Activated T-cell treated with anti-CD3 and anti-CD28 coated beads, Interleukin-2, amount 50 U/mL, for 4 hours (primary cell): ENCODE data around the gene PLD4. TPM values are rescaled to one million over a fixed set of nuclear protein-coding genes. Genes with fewer than 3 reads are reported as not detected.

Source experiments
- ATAC-seq, 2 donors: fragments of 200-7000 bp; cut with Tn5 transposase; one replicate each; pipeline ENCODE4 v1.10.0; 2021
- DNase-seq: peaks from one replicate; pipeline ENCODE4 v3.0.0-alpha.2; 2020
- H3K27me3 Mint-ChIP-seq: one replicate; pipeline ENCODE4 v1.8.0; 2021; ENCODE audit warnings: low read depth, mixed read lengths
- H3K36me3 Mint-ChIP-seq: one replicate; pipeline ENCODE4 v1.8.0; 2022; ENCODE audit warnings: mixed read lengths; ENCODE audit not compliant: insufficient read depth
- H3K4me1 Mint-ChIP-seq: one replicate; pipeline ENCODE4 v1.8.0; 2021; ENCODE audit warnings: low read depth, mixed read lengths
- H3K4me3 Mint-ChIP-seq: one replicate; pipeline ENCODE4 v1.8.0; 2021; ENCODE audit warnings: mild to moderate bottlenecking, moderate library complexity, mixed read lengths
- H3K9me3 Mint-ChIP-seq: one replicate; pipeline ENCODE4 v1.8.0; 2021; ENCODE audit warnings: mixed read lengths
- total RNA-seq, 3 donors: library from RNA; stranded (reverse); gene quantifications; one replicate each; pipeline ENCODE4 v1.2.1, GENCODE V29; 2021

Gene PLD4
- total RNA-seq, 3 donors from 2014 or later: 0.08 TPM; not detected in 2

DNA sequence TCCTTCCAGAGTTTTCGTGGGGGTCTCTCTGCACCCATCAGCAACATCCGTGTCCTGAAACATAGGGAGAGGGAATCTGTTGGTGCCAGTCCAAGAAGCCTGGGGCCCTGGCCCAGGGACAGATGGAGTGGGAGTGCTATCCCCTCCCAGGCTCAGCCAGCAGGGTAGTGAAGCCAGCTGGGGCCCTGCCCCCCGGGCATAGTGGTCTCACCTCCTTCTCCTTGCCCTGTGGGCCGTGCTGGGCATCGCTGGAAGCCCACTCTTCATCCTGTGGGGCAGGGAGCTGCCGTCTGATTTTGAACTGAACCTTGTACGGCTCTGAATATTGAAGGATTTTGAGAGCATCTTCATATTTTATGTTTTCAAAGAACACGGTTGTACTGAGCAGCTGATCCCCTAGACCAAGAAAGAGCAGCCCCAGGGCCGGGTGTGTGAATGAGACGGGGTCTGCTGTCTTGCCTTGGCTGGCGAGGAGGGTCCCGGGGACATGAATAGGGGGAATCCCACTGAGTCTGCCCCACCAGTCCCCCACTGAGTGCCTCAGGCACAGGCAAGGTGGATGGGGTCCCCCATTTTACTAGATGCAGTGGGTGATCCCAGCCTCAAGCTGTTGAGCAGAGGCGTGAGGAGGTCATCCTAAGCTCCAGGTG is 30.2 kb downstream of the PLD4 start:
- Mint-ChIP-seq H3K27me3 (peaks cover 31% of the 10 kb centered on the region), H3K36me3 (no peaks in the 10 kb centered on the region), H3K9me3 (no peaks in the 10 kb centered on the region), H3K4me3 (no peak overlapping the region), H3K4me1 (no peaks in the 10 kb centered on the region)
- ATAC-seq (no peak), DNase-seq (no peak)

GRCh38 chr14:104955396-104955770 is 30.7 kb downstream of the PLD4 start:
- peaks cover 31% of the 10 kb centered on the region for H3K27me3 Mint-ChIP-seq

DNA sequence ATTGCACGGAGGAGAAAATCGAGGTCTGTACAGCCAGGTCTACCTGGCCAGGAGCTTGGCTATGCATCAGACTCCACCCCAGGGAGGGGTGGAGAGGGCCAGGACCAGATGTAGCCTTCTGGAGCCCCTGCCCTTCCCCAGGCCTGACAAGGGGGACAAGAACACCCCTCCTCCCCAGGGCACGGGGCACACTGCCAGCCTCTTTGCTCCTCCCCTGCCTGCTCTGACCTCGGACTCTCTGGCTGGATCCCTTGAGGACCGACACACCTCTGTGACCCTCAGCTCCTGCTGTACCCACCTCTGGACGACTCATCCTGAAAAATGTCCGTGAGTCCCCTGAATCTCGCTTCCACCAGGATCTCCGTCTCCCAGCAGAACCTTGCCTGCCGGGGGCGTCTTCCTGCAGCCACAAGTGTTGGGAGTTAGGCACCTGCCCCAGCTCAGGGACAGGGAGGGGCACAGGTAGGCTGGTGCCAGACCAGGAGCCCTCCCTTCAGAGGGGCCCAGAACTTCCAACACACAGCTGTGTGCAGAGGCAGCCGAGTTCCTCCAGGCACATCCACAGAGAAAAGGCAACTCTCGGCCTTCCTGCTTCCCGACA is 31.7 kb downstream of the PLD4 start:
- no peaks in the 10 kb centered on the region for H3K4me1 Mint-ChIP-seq
- no peaks in the 10 kb centered on the region for H3K36me3 Mint-ChIP-seq
- no peaks in the 10 kb centered on the region for H3K9me3 Mint-ChIP-seq
- no peak for DNase-seq
- no peak overlapping the region for H3K4me3 Mint-ChIP-seq
- peaks cover 31% of the 10 kb centered on the region for H3K27me3 Mint-ChIP-seq
- ATAC-seq: no peak

More at GRCh38 chr14:104955396-104955770, 30.7 kb downstream of the PLD4 start:
- Mint-ChIP-seq H3K4me3 (no peak overlapping the region), H3K9me3 (no peaks in the 10 kb centered on the region), H3K36me3 (no peaks in the 10 kb centered on the region), H3K4me1 (no peaks in the 10 kb centered on the region)
- DNase-seq: no peak
- ATAC-seq: no peak

DNA sequence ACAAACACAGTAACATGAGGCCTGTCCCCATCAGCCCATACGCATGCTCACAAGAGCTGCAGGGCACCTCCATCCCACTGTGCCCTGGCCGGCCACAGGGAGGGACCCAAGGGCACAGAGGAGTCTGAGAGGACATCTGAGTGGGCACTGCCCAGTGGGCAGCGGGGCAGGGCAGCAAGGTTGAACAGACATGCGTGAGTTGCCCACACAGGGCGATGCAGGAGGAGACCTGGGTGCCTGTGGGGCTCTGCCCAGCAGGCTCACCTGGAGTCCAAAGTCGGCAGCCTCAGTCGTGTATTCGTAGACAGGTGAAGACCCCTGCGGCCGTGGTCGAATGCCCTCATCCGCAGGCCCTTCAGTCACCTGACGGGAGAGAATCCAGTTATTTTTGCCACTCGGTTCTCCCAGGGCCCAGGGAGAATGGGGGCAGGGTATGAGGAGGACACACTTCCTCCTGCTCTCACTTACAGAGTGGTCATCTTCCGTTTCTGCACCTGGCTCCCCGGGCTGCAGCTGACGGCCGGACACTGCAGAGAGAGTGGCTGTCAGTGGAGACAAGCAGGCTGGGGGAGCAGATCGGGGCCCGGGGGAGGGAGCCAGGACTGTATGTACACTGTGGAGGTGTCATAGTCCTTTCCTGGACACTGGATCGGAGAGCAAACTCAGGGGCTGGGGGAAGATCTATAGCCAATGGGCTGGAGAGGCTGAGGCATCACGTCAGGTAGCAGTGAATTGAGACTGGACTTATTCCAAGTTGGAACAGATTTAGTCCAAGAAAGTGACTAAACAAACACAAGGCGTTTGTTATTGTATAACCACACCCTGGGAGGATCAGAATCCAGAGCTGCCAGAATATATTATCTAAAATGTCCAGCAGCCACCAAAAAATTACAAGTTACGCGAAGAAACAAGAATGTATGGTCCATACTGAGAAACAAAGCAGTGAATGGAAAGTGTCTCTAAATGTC is 32.8 kb downstream of the PLD4 start:
- ATAC-seq (no peak), DNase-seq (no peak)
- no peaks in the 10 kb centered on the region for H3K36me3 Mint-ChIP-seq
- H3K4me3 Mint-ChIP-seq: no peak overlapping the region
- H3K9me3 Mint-ChIP-seq: no peaks in the 10 kb centered on the region
- H3K4me1 Mint-ChIP-seq: no peaks in the 10 kb centered on the region
- H3K27me3 Mint-ChIP-seq: peaks cover 31% of the 10 kb centered on the region

DNA sequence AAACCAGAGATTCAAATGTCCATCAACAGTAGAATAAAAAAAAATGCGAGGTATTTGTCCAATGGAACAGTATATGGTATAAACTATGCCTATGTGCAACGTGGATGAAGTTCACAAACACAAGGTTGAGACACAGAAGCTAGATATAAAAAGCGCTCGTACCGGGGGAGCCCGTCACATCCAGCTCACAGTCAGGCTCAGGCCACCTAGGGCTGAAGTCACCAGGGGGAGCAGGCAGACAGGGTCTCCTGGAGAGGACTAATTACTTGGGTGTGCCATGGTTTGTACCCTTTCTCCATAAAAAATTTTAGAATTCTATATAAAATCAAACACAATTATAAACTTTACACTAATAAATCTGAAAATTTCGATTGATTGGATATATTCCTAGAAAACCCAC is 39.9 kb downstream of the PLD4 start:
- H3K4me1 Mint-ChIP-seq: no peaks in the 10 kb centered on the region
- H3K36me3 Mint-ChIP-seq: no peaks in the 10 kb centered on the region
- peaks cover 25% of the 10 kb centered on the region for H3K27me3 Mint-ChIP-seq
- no peaks in the 10 kb centered on the region for H3K9me3 Mint-ChIP-seq
- no peak overlapping the region for H3K4me3 Mint-ChIP-seq
- DNase-seq (no peak), ATAC-seq (no peak)

DNA sequence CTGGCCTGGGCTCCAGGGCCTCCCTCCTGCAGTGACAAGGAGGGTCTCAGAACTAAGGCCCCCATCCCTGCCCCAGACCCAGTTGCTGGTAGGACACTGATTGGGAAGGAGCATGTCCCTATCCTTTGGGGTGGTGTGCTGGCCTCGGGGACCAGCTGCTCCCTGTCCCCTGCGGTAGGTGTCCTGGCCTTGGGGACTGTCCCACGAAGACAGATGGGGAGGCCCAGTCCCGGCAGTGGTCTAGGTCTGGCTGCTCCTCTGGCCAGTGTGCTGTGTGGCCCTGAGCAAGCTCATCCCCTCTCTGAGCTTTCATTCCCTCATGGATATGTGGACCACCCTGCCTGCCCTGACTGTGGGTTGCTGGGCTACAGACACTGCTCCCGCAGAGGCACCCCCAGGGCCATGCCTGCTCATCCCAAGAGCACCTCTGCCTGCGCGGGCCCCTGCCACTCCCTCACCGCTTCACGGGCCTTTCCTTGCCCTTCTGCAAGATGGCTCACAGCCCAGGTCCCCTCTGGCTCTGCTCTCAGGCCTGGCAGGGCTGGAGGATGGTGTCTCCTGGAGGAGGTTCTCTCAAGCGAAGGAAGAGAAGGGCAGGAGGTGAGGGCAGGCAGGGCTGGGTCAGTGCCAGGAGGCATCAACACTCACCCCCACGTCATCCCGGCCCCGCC is 41.0 kb downstream of the PLD4 start:
- ATAC-seq (no peak), DNase-seq (no peak)
- Mint-ChIP-seq H3K4me1 (no peaks in the 10 kb centered on the region), H3K27me3 (peaks cover 25% of the 10 kb centered on the region), H3K4me3 (no peak overlapping the region), H3K9me3 (no peaks in the 10 kb centered on the region), H3K36me3 (no peaks in the 10 kb centered on the region)

DNA sequence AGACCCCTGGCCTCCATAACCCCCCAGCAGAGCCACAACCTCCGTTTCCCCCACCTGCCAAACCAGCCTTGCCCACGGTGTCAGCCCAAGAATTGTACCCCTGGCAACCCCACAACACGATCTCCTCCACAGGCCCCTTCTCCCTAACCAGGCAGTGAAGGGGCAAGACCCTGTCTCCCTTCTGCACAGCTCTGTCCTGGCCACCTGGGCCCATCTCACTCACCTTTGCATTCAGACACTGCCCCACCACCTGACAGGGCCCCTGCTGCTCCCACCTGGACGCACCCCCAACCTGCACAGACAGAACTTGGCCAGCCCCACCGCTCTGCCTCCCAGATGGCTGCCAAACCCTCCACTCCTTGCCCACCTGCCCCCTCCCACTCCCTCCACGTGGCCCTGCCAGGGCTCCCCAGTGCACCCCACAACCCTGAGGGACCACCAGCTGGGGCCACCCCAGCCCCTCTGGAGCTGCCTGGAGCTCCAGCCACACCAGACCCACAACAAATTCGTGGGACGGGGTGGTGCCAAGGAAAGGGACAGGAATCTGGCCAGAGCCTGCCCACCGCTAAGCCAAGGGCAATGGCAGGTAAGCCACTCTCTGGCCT is 41.7 kb downstream of the PLD4 start:
- Mint-ChIP-seq H3K4me3 (no peak overlapping the region), H3K4me1 (no peaks in the 10 kb centered on the region), H3K36me3 (no peaks in the 10 kb centered on the region), H3K9me3 (no peaks in the 10 kb centered on the region), H3K27me3 (peaks cover 25% of the 10 kb centered on the region)
- DNase-seq: no peak
- no peak for ATAC-seq

- no peak for ATAC-seq
- Mint-ChIP-seq H3K27me3 (peaks cover 25% of the 10 kb centered on the region), H3K36me3 (no peaks in the 10 kb centered on the region), H3K4me3 (no peak overlapping the region), H3K4me1 (no peaks in the 10 kb centered on the region), H3K9me3 (no peaks in the 10 kb centered on the region)
- DNase-seq: no peak
These were observed 42.3 kb downstream of the PLD4 start for GRCh38 chr14:104966981-104967385.

GRCh38 chr14:104967386-104968152 is 42.9 kb downstream of the PLD4 start:
- Mint-ChIP-seq H3K27me3 (peaks cover 25% of the 10 kb centered on the region), H3K9me3 (no peaks in the 10 kb centered on the region), H3K4me3 (no peak overlapping the region), H3K36me3 (no peaks in the 10 kb centered on the region), H3K4me1 (no peaks in the 10 kb centered on the region)
- ATAC-seq: peak in 1 of 2 donors; percentile 18
- DNase-seq: no peak

GRCh38 chr14:104968153-104968527 is 43.5 kb downstream of the PLD4 start:
- no peak for DNase-seq
- Mint-ChIP-seq H3K36me3 (no peaks in the 10 kb centered on the region), H3K27me3 (peaks cover 25% of the 10 kb centered on the region), H3K4me3 (no peak overlapping the region), H3K4me1 (no peaks in the 10 kb centered on the region), H3K9me3 (no peaks in the 10 kb centered on the region)
- ATAC-seq: no peak

GRCh38 chr14:104968541-104969401 is 44.1 kb downstream of the PLD4 start:
- Mint-ChIP-seq H3K27me3 (peaks cover 25% of the 10 kb centered on the region), H3K4me1 (no peaks in the 10 kb centered on the region), H3K4me3 (no peak overlapping the region), H3K9me3 (no peaks in the 10 kb centered on the region), H3K36me3 (no peaks in the 10 kb centered on the region)
- DNase-seq: no peak
- ATAC-seq: no peak

GRCh38 chr14:104969741-104970230 is 45.1 kb downstream of the PLD4 start:
- Mint-ChIP-seq H3K4me1 (no peaks in the 10 kb centered on the region), H3K4me3 (no peak overlapping the region), H3K36me3 (no peaks in the 10 kb centered on the region), H3K9me3 (no peaks in the 10 kb centered on the region), H3K27me3 (peaks cover 23% of the 10 kb centered on the region)
- no peak for ATAC-seq
- no peak for DNase-seq
